Adrenal gland (tissue), 12 donors: ENCODE data around the gene KIAA0040. TPM values are rescaled to one million over a fixed set of nuclear protein-coding genes. Genes with fewer than 3 reads are reported as not detected.

Experiments used
- DNase-seq, 7 donors: peaks; one replicate each; pipeline ENCODE4 v3.0.0-alpha.2; 2019 to 2020
- H3K27ac ChIP-seq, 5 donors: fragments of 200-600 bp; sonication (generic) in 4 of 5; 1 replicate in 3 of 5; 2 replicates in 2 of 5; pipeline versions ENCODE4 v1.5.1 to v1.8.0; 2016 to 2020; ENCODE audit warnings: mild to moderate bottlenecking in 1 of 5
- H3K27me3 ChIP-seq: fragments of 200-600 bp; 2 replicates; pipeline ENCODE4 v1.8.0; 2021
- H3K36me3 ChIP-seq, 2 donors: fragments of 200-600 bp; replicated peaks in 1 of 2; 1 replicate in 1 of 2; 2 replicates in 1 of 2; pipeline versions ENCODE4 v1.5.1 to v1.8.0; 2018 to 2022
- H3K4me1 ChIP-seq, 2 donors: fragments of 200-600 bp; replicated peaks in 1 of 2; 1 replicate in 1 of 2; 2 replicates in 1 of 2; pipeline versions ENCODE4 v1.5.1 to v1.8.0; 2018 to 2021
- H3K4me3 ChIP-seq, 4 donors: fragments of 200-600 bp; sonication (generic) in 3 of 4; one replicate each; pipeline ENCODE4 v1.5.1; 2016 to 2018
- H3K9me3 ChIP-seq, 3 donors: fragments of 200-600 bp; sonication (generic) in 1 of 3; replicated peaks in 1 of 3; 1 replicate in 2 of 3; 2 replicates in 1 of 3; pipeline versions ENCODE4 v1.5.1 to v1.8.0; 2016 to 2021
- CTCF ChIP-seq, 6 experiments: fragments of 450-650 bp in 4 of 6; fragments of 200-600 bp in 2 of 6; sonication (generic) in 1 of 6; IDR thresholded peaks; 1 replicate in 5 of 6; 2 replicates in 1 of 6; pipeline versions ENCODE4 v1.5.1 to v1.8.0; 2016 to 2021; ENCODE audit warnings: antibody characterized with exemption in 6 of 6, mild to moderate bottlenecking in 2 of 6, moderate library complexity in 1 of 6
- POLR2A ChIP-seq, 2 donors: fragments of 450-650 bp; IDR thresholded peaks; one replicate each; pipeline ENCODE4 v1.6.1; 2017; ENCODE audit warnings: antibody characterized with exemption in 2 of 2, mild to moderate bottlenecking in 2 of 2, moderate library complexity in 1 of 2
- WGBS, 4 donors: extraction: QIAGEN DNeasy Blood & Tissue Kit in 2 of 4; methylation state at CpG; one replicate each; pipeline versions ENCODE4 v1.1.5 to v1.1.7; 2013 to 2017; 5-methylcytosine and 5-hydroxymethylcytosine counted together
- intact Hi-C, 2 donors: fragments of 100-400 bp; cut with DNase I; formaldehyde crosslinking; loops; one replicate each; pipeline versions ENCODE4 v1.14.1 to v1.15.0; 2022 to 2023
- polyA plus RNA-seq, 3 donors: library from polyadenylated mRNA; stranded (reverse); fragments of 200-250 nt in 2 of 3; fragments of 350-450 nt in 1 of 3; fragmentation: Illumina TruSeq in 1 of 3; extraction: RNeasy Lipid Tissue Mini Kit (QIAGEN cat#74804) in 1 of 3; gene quantifications; one replicate each; pipeline ENCODE4 v1.2.3, GENCODE V29; 2013 to 2014
- total RNA-seq, 9 donors: library from RNA; depleted of rRNA in 4 of 9; stranded (reverse); fragments of >200 nt in 4 of 9; fragments of 120-200 nt in 1 of 9; fragmentation: NEBNext Ultra II Directional in 1 of 9; extraction: Animal tissue kit (Norgen Biotek cat#: 25700) in 1 of 9; gene quantifications; one replicate each; pipeline versions ENCODE4 v1.1.0 to v1.2.4, GENCODE V29; 2013 to 2023
- donor health status: healthy with polysubstance abuse.
- donor health status: Bipolar disorder and iron deficiency.
- donor health status: DM: yes; HTN: yes; CAD: no.
- donor health status: DM: no; HTN: no; CAD: no.
- donor health status: DM: no; HTN: no; CAD: no.
- donor health status: DM: yes; HTN: yes; CAD: no.

Gene KIAA0040
- total and polyA plus RNA-seq, 12 donors = 1.8 to 54.3 (median 12.3) TPM

GRCh38 chr1:175220853-175221556 is 28.4 kb upstream of the KIAA0040 start:
- H3K4me1 ChIP-seq = no peaks in the 10 kb centered on the region
- peak overlapping the region in 1 of 5 donors; percentile 58 for H3K27ac ChIP-seq
- no peaks in the 10 kb centered on the region for H3K36me3 ChIP-seq
- H3K27me3 ChIP-seq = no peaks in the 10 kb centered on the region
- no peak for TF ChIP-seq POLR2A (IDR thresholded peaks at IDR 0.05)
- TF ChIP-seq CTCF (IDR thresholded peaks at IDR 0.05) = no peak
- intact Hi-C loops = no loop called here
- no peak overlapping the region for H3K4me3 ChIP-seq
- 64 to 71% (median 67%) methylated on average over 8 to 11 of the region's 11 CpGs for WGBS, 4 donors
- no peak for DNase-seq
- H3K9me3 ChIP-seq = no peaks in the 10 kb centered on the region

GRCh38 chr1:175219774-175220173 is 27.2 kb upstream of the KIAA0040 start:
- 70 to 71% (median 70%) methylated on average over 2 of the region's 2 CpGs for WGBS, 4 donors
- peak overlapping the region in 1 of 5 donors; percentile 22 for H3K27ac ChIP-seq
- intact Hi-C loops = no loop called here

GRCh38 chr1:175218786-175219434 is 26.3 kb upstream of the KIAA0040 start:
- Histone ChIP-seq H3K27ac (no peak overlapping the region), H3K9me3 (no peaks in the 10 kb centered on the region), H3K36me3 (no peaks in the 10 kb centered on the region), H3K4me3 (no peak overlapping the region), H3K27me3 (no peaks in the 10 kb centered on the region), H3K4me1 (no peaks in the 10 kb centered on the region)
- intact Hi-C loops = no loop called here
- 69 to 73% (median 71%) methylated on average over 5 of the region's 5 CpGs for WGBS, 4 donors
- TF ChIP-seq CTCF (IDR thresholded peaks at IDR 0.05) (no peak), POLR2A (IDR thresholded peaks at IDR 0.05) (no peak)
- no peak for DNase-seq

More at GRCh38 chr1:175219774-175220173, 27.2 kb upstream of the KIAA0040 start:
- H3K4me1 ChIP-seq = no peaks in the 10 kb centered on the region
- H3K4me3 ChIP-seq = no peak overlapping the region
- TF ChIP-seq CTCF (IDR thresholded peaks at IDR 0.05) (no peak), POLR2A (IDR thresholded peaks at IDR 0.05) (no peak)
- no peak for DNase-seq
- H3K36me3 ChIP-seq = no peaks in the 10 kb centered on the region
- no peaks in the 10 kb centered on the region for H3K27me3 ChIP-seq
- H3K9me3 ChIP-seq = no peaks in the 10 kb centered on the region

- H3K27me3 ChIP-seq = no peaks in the 10 kb centered on the region
- no peaks in the 10 kb centered on the region for H3K4me1 ChIP-seq
- WGBS, 4 donors = 59 to 66% (median 62%) methylated on average over 10 of the region's 10 CpGs
- intact Hi-C loops = no loop called here
- DNase-seq = no peak
- no peak overlapping the region for H3K27ac ChIP-seq
- no peak overlapping the region for H3K4me3 ChIP-seq
- no peak for TF ChIP-seq POLR2A (IDR thresholded peaks at IDR 0.05)
- no peak for TF ChIP-seq CTCF (IDR thresholded peaks at IDR 0.05)
- no peaks in the 10 kb centered on the region for H3K36me3 ChIP-seq
- no peaks in the 10 kb centered on the region for H3K9me3 ChIP-seq
Observed at GRCh38 chr1:175217721-175218531, 25.4 kb upstream of the KIAA0040 start.
